GM12878 (cell line): ENCODE measurements around the gene PATZ1. TPM values are rescaled to one million over a fixed set of nuclear protein-coding genes. Genes with fewer than 3 reads are reported as not detected.

Experiments used
- ATAC-seq: fragments of 200-7000 bp; cut with Tn5 transposase; 3 replicates; pipeline ENCODE4 v1.9.1; 2020; ENCODE audit warnings: mild to moderate bottlenecking, moderate library complexity
- BruUV-seq: library from RNA; stranded (reverse); fragments of 400-500 nt; replicated peaks from 2 replicates; lab custom pipeline; 2021; lab: Mats Ljungman, UMichigan
- CTCF ChIA-PET: fragments of 300-600 bp; sonication (Branson Sonifier 250); formaldehyde crosslinking; extraction: SDS; loops from one replicate; lab custom pipeline; 2021; ENCODE audit warnings: inconsistent platforms; lab: Yijun Ruan, JAX
- POLR2A ChIA-PET: fragments of 350-600 bp; formaldehyde crosslinking; extraction: SDS; loops from one replicate; lab custom pipeline; 2021; ENCODE audit warnings: inconsistent platforms; lab: Charles Lee
- RAD21 ChIA-PET: fragments of 300-600 bp; sonication (Branson Sonifier 250); formaldehyde crosslinking; loops from one replicate; lab custom pipeline; 2023; ENCODE audit warnings: antibody characterized with exemption; ENCODE audit not compliant: unreplicated experiment; lab: Charles Lee
- SMC1A ChIA-PET: fragments of 300-600 bp; sonication (Branson Sonifier 250); formaldehyde crosslinking; loops from one replicate; lab custom pipeline; 2023; ENCODE audit not compliant: unreplicated experiment, uncharacterized antibody; lab: Charles Lee
- DNase-seq: peaks from one replicate; pipeline ENCODE4 v3.0.0-alpha.2; 2011; ENCODE audit warnings: low read depth, low spot score
- FAIRE-seq: peaks from 3 replicates; lab custom pipeline; 2011; peaks lifted over from hg19 to GRCh38; lab: Jason Lieb, UNC
- H2AFZ ChIP-seq: 2 replicates; pipeline ENCODE4 v1.6.0; 2011; ENCODE audit warnings: low read depth, low read length, control low read depth; ENCODE audit not compliant: control insufficient read depth
- H3K27ac ChIP-seq: 2 replicates; pipeline ENCODE4 v1.5.1; 2011; ENCODE audit warnings: control low read depth; ENCODE audit not compliant: control insufficient read depth, insufficient read depth
- H3K27me3 ChIP-seq, 2 experiments: replicated peaks in 1 of 2; 2 replicates each; pipeline versions ENCODE4 v1.6.0 to v1.6.1; 2011; ENCODE audit warnings: low read length in 1 of 2; ENCODE audit not compliant: control insufficient read depth in 2 of 2, insufficient read depth in 2 of 2
- H3K36me3 ChIP-seq, 2 experiments: 2 replicates each; pipeline ENCODE4 v1.5.1; 2011; ENCODE audit warnings: low read length in 1 of 2; ENCODE audit not compliant: control insufficient read depth in 2 of 2, insufficient read depth in 2 of 2
- H3K4me1 ChIP-seq: 2 replicates; pipeline ENCODE4 v1.6.1; 2011; ENCODE audit warnings: mild to moderate bottlenecking, low read length, moderate library complexity, mixed read lengths; ENCODE audit not compliant: control insufficient read depth, insufficient read depth
- H3K4me2 ChIP-seq: 2 replicates; pipeline ENCODE4 v1.6.0; 2011; ENCODE audit warnings: control low read depth; ENCODE audit not compliant: control insufficient read depth, insufficient read depth
- H3K4me3 ChIP-seq: fragments of 200-600 bp; sonication (generic); 2 replicates; pipeline ENCODE4 v1.5.1; 2016
- H3K79me2 ChIP-seq: 2 replicates; pipeline ENCODE4 v1.6.0; 2011; ENCODE audit warnings: low read length; ENCODE audit not compliant: control insufficient read depth, insufficient read depth
- H3K9ac ChIP-seq: 2 replicates; pipeline ENCODE4 v1.8.0; 2011; ENCODE audit warnings: low read length, control low read depth, mixed read lengths; ENCODE audit not compliant: control insufficient read depth, insufficient read depth
- H3K9me3 ChIP-seq: replicated peaks from 3 replicates; pipeline ENCODE4 v1.5.1; 2011; ENCODE audit warnings: mild to moderate bottlenecking, low read length; ENCODE audit not compliant: control insufficient read depth, insufficient read depth
- H4K20me1 ChIP-seq: 2 replicates; pipeline ENCODE4 v1.6.0; 2011; ENCODE audit not compliant: control insufficient read depth, insufficient read depth
- ASH2L ChIP-seq: fragments of 300-600, 200-600 bp; sonication (generic); IDR thresholded peaks from 2 replicates; pipeline ENCODE4 v1.6.1; 2017; ENCODE audit warnings: low read depth, mild to moderate bottlenecking, borderline replicate concordance
- BACH1 ChIP-seq: fragments of 450-650 bp; IDR thresholded peaks from 2 replicates; pipeline ENCODE4 v1.6.1; 2017; ENCODE audit warnings: mild to moderate bottlenecking, borderline replicate concordance
- HDGF ChIP-seq: fragments of 450-650 bp; IDR thresholded peaks from 2 replicates; pipeline ENCODE4 v1.6.1; 2016; ENCODE audit warnings: antibody characterized with exemption
- IKZF2 ChIP-seq, 2 experiments: fragments of 450-650 bp; IDR thresholded peaks; 2 replicates each; pipeline ENCODE4 v1.6.1; 2017; ENCODE audit warnings: mild to moderate bottlenecking in 2 of 2, moderate library complexity in 2 of 2
- MTA3 ChIP-seq: IDR thresholded peaks from 2 replicates; pipeline ENCODE4 v1.6.1; 2012; ENCODE audit warnings: low read length, inconsistent platforms, borderline replicate concordance
- RELA ChIP-seq: fragments of 450-650 bp; IDR thresholded peaks from 2 replicates; pipeline ENCODE4 v1.8.0; 2014; ENCODE audit warnings: borderline replicate concordance; ENCODE audit not compliant: partially characterized antibody
- SREBF2 ChIP-seq: IDR thresholded peaks from 2 replicates; pipeline ENCODE4 v1.6.1; 2012; ENCODE audit warnings: mild to moderate bottlenecking, low read length
- SUZ12 ChIP-seq: fragments of 200-600 bp; sonication (generic); IDR thresholded peaks from one replicate; pipeline ENCODE4 v1.6.1; 2018; ENCODE audit warnings: antibody characterized with exemption, mild to moderate bottlenecking; ENCODE audit not compliant: unreplicated experiment
- WGBS: methylation state at CpG from one replicate; pipeline ENCODE4 v1.1.6; 2016; ENCODE audit warnings: low lambda C conversion rate; ENCODE audit not compliant: insufficient replicate concordance, insufficient coverage; ENCODE audit errors: missing lambda C conversion rate; 5-methylcytosine and 5-hydroxymethylcytosine counted together
- in situ Hi-C: fragments of 300-500 bp; cut with MboI; formaldehyde crosslinking; loops from 9 replicates; pipeline ENCODE4 v1.14.3; 2018; ENCODE audit warnings: mixed read lengths
- intact Hi-C: fragments of 100-400 bp; cut with micrococcal nuclease; formaldehyde crosslinking; loops from one replicate; pipeline ENCODE4 v1.14.2; 2022; ENCODE audit not compliant: unreplicated experiment
- polyA plus RNA-seq, 11 experiments: library from polyadenylated mRNA; depleted of rRNA in 4 of 11; unstranded in 6 of 11; stranded (reverse) in 5 of 11; fragments of >200 nt; fragmentation: Nextera tagmentation in 4 of 11; fragmentation: Illumina TruSeq in 1 of 11; extraction: Ambion mirVana in 4 of 11; extraction: Trizol in 1 of 11; gene quantifications; 1 replicate in 1 of 11; 2 replicates in 10 of 11; pipeline versions ENCODE4 v1.2.1 to v1.2.3, GENCODE V29; 2011 to 2016; ENCODE audit warnings: inconsistent platforms in 2 of 11, missing spikeins in 2 of 11, low read depth in 1 of 11
- total RNA-seq, 4 experiments: library from RNA; depleted of rRNA in 3 of 4; stranded (reverse); fragments of >200 nt in 3 of 4; fragmentation: Illumina TruSeq in 1 of 4; extraction: Trizol in 1 of 4; gene quantifications; 2 replicates each; pipeline versions ENCODE4 v1.2.1 to v1.2.3, GENCODE V29; 2013 to 2021
- TF ChIP-seq, protein P1 (sequence below): IDR thresholded peaks from 2 replicates; pipeline ENCODE4 v1.6.1; 2012; ENCODE audit warnings: low read depth, low read length, improper control_type of control experiment
- TF ChIP-seq, protein P2 (sequence below): fragments of 450-650 bp; IDR thresholded peaks from 2 replicates; pipeline ENCODE4 v1.6.1; 2017; ENCODE audit warnings: low read depth, mild to moderate bottlenecking, moderate library complexity
- TF ChIP-seq, protein P3 (sequence below): fragments of 150-350 bp; IDR thresholded peaks from 2 replicates; pipeline ENCODE4 v1.6.1; 2016; ENCODE audit warnings: low read depth, low read length
- TF ChIP-seq, protein P4 (sequence below): fragments of 450-650 bp; IDR thresholded peaks from 2 replicates; pipeline ENCODE4 v1.6.1; 2017; ENCODE audit warnings: mild to moderate bottlenecking

PATZ1 gene
- total and polyA plus RNA-seq, 10 of the 15 experiments (the other 5 are each of a cell fraction or from before 2014, with no cell fraction given): 3.6 to 32.7 (median 13.9) TPM

DNA sequence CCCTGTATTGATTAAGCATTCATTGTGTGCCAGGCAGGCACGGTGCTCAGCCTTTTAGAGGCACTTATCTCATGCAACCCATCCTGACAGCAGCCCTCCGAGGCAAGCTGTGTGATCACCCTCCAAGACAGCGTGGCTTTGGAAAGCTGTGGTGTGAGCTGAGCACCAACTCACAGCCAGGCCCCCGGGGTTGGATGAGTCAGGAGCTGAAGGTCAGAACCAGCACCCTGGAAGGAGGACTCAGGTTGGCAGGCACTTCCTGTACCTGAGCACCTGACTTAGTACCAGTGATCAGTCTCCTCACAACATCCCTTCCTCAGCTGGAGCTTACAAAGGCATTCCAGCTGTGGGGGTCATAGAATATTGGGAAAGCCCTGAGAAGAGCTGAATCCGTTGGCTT, 9.0 kb downstream of the PATZ1 start:
- no peak for ATAC-seq
- CTCF ChIA-PET: interaction anchor here (1.4 to 1.5 kb wide), 2 partner anchors 8 to 24 kb away, joined by 4 read pairs; no protein-coding TSS in a partner anchor
- no peak overlapping the region for H3K4me3 ChIP-seq
- no peak overlapping the region for H3K9ac ChIP-seq
- FAIRE-seq: no peak
- H3K4me2 ChIP-seq: no peak overlapping the region
- no peak overlapping the region for H3K27ac ChIP-seq
- H3K79me2 ChIP-seq: peaks cover 5% of the 10 kb centered on the region
- peaks cover 6% of the 10 kb centered on the region; the same call in 1 of the 2 replicates for H3K4me1 ChIP-seq
- in situ Hi-C loops (no loop called here), intact Hi-C loops (no loop called here)
- no peaks in the 10 kb centered on the region for H3K27me3 ChIP-seq
- SMC1A ChIA-PET: interaction anchor here (0.8 kb wide), 1 partner anchor 47 kb away, joined by 3 read pairs; no protein-coding TSS in a partner anchor
- no peak overlapping the region for H2AFZ ChIP-seq
- DNase-seq: no peak
- H3K9me3 ChIP-seq: no peaks in the 10 kb centered on the region
- WGBS: 98% methylated on average over 5 of the region's 5 CpGs
- peaks cover 25 to 37% of the 10 kb centered on the region in 2 experiments for H3K36me3 ChIP-seq
- TF ChIP-seq SUZ12 (no peak), BACH1 (no peak), ASH2L (no peak), IKZF2 (IDR thresholded peaks at IDR 0.05) (no peak), RELA (no peak), HDGF (no peak), SREBF2 (no peak), MTA3 (no peak)
- TF ChIP-seq, protein P1, sequence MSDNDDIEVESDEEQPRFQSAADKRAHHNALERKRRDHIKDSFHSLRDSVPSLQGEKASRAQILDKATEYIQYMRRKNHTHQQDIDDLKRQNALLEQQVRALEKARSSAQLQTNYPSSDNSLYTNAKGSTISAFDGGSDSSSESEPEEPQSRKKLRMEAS: no peak
- TF ChIP-seq, protein P2, sequence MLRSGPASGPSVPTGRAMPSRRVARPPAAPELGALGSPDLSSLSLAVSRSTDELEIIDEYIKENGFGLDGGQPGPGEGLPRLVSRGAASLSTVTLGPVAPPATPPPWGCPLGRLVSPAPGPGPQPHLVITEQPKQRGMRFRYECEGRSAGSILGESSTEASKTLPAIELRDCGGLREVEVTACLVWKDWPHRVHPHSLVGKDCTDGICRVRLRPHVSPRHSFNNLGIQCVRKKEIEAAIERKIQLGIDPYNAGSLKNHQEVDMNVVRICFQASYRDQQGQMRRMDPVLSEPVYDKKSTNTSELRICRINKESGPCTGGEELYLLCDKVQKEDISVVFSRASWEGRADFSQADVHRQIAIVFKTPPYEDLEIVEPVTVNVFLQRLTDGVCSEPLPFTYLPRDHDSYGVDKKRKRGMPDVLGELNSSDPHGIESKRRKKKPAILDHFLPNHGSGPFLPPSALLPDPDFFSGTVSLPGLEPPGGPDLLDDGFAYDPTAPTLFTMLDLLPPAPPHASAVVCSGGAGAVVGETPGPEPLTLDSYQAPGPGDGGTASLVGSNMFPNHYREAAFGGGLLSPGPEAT: no peak
- TF ChIP-seq, protein P3, sequence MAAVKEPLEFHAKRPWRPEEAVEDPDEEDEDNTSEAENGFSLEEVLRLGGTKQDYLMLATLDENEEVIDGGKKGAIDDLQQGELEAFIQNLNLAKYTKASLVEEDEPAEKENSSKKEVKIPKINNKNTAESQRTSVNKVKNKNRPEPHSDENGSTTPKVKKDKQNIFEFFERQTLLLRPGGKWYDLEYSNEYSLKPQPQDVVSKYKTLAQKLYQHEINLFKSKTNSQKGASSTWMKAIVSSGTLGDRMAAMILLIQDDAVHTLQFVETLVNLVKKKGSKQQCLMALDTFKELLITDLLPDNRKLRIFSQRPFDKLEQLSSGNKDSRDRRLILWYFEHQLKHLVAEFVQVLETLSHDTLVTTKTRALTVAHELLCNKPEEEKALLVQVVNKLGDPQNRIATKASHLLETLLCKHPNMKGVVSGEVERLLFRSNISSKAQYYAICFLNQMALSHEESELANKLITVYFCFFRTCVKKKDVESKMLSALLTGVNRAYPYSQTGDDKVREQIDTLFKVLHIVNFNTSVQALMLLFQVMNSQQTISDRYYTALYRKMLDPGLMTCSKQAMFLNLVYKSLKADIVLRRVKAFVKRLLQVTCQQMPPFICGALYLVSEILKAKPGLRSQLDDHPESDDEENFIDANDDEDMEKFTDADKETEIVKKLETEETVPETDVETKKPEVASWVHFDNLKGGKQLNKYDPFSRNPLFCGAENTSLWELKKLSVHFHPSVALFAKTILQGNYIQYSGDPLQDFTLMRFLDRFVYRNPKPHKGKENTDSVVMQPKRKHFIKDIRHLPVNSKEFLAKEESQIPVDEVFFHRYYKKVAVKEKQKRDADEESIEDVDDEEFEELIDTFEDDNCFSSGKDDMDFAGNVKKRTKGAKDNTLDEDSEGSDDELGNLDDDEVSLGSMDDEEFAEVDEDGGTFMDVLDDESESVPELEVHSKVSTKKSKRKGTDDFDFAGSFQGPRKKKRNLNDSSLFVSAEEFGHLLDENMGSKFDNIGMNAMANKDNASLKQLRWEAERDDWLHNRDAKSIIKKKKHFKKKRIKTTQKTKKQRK: no peak
- TF ChIP-seq, protein P4, sequence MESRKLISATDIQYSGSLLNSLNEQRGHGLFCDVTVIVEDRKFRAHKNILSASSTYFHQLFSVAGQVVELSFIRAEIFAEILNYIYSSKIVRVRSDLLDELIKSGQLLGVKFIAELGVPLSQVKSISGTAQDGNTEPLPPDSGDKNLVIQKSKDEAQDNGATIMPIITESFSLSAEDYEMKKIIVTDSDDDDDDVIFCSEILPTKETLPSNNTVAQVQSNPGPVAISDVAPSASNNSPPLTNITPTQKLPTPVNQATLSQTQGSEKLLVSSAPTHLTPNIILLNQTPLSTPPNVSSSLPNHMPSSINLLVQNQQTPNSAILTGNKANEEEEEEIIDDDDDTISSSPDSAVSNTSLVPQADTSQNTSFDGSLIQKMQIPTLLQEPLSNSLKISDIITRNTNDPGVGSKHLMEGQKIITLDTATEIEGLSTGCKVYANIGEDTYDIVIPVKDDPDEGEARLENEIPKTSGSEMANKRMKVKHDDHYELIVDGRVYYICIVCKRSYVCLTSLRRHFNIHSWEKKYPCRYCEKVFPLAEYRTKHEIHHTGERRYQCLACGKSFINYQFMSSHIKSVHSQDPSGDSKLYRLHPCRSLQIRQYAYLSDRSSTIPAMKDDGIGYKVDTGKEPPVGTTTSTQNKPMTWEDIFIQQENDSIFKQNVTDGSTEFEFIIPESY: no peak
- POLR2A ChIA-PET: no interaction called here
- no TSS peak for BruUV-seq
- RAD21 ChIA-PET: no interaction called here
- no peaks in the 10 kb centered on the region for H4K20me1 ChIP-seq
